ENCODE measurements around the gene ODC1.

DNA sequence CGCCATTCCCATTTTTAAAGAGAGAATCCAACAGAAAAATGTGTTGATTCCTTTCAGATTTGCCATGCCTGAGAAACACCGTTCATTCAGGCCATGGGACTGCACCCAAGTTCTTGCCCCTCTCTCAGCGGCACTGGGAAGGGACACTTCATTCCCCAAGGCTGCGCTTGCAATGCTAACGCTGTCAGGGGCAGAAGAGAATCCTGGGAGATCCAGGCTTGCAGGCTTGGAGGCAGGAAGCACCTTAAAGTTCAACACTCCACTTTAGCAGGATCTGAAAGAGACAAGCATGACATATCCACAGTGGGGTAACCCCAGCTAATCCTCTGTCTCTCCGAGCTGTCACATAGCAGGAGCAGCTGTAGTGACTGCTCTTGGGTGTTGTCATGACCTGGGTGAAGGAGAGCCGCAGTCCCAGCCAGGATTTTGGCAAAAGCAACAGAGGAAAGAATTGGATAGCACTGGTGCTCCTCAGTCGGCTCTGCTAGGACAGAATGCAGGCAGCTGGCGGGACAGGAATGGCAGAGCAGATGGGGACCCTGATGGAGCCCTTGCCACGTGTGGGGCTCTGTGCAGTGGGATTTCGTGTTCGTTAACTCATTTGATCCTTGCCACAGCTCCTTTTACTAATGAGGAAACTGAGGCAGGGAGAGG lies 22.0 kb upstream of the ODC1 start:
- no peak for TF ChIP-seq POLR2A (IDR thresholded peaks at IDR 0.05; ENCODE audit: low read depth, low read length)
- TF ChIP-seq POLR2AphosphoS5 (IDR thresholded peaks at IDR 0.05; ENCODE audit: low read depth, low read length), result no peak
- no peak for TF ChIP-seq SPI1 (IDR thresholded peaks at IDR 0.05; ENCODE audit: low read depth, low read length)
- no peak for TF ChIP-seq TAF1 (IDR thresholded peaks at IDR 0.05; ENCODE audit: low read depth, low read length)
- no peak for TF ChIP-seq POU2F2 (IDR thresholded peaks at IDR 0.05; ENCODE audit: low read depth, low read length)
- no peak for TF ChIP-seq PAX5 (IDR thresholded peaks at IDR 0.05; ENCODE audit: insufficient read depth, low read length, severe bottlenecking)
